Measurements from ENCODE around the gene RND2. TPM values are rescaled to one million over a fixed set of nuclear protein-coding genes. Genes with fewer than 3 reads are reported as not detected.
A peak's percentile ranks its signal among the peaks of the same experiment; 100 is the strongest.

RND2 gene
- total RNA-seq, 2 experiments from 2014 or later: 0.30 TPM; not detected in 1

- Histone ChIP-seq H3K4me2 (ENCODE audit: low read length) (peak within 1 kb of the TSS; percentile 85), H2AFZ (ENCODE audit: low read length) (peak within 1 kb of the TSS; percentile 45; the same call in 1 of the 2 replicates), H3K27ac (ENCODE audit: low read depth, low read length, poor library complexity, severe bottlenecking) (peak within 1 kb of the TSS; percentile 84), H3K9me3 (ENCODE audit: low read length) (no peaks in the 10 kb centered on the region), H3K4me1 (ENCODE audit: insufficient read depth, low read length, poor library complexity, severe bottlenecking) (peaks cover 38% of the 10 kb centered on the region), H4K20me1 (ENCODE audit: insufficient read depth, low read length) (peaks cover 5% of the 10 kb centered on the region; the same call in 1 of the 2 replicates), H3K4me3 (ENCODE audit: low read depth, low read length, poor library complexity, severe bottlenecking) (peak within 1 kb of the TSS; percentile 78), H3K79me2 (ENCODE audit: insufficient read depth, low read depth, low read length) (peaks cover 35% of the 10 kb centered on the region; the same call in 1 of the 2 replicates), H3K9me2 (ENCODE audit: insufficient read depth, low read length) (no peaks in the 10 kb centered on the region), H3K36me3 (ENCODE audit: insufficient read depth, low read length) (peaks cover 7% of the 10 kb centered on the region; the same call in 1 of the 2 replicates)
- TF ChIP-seq EZH2phosphoT487 (IDR thresholded peaks at IDR 0.05; ENCODE audit: borderline replicate concordance, low read depth, low read length) (no peak), CTCF (conservative IDR thresholded peaks at IDR 0.05; ENCODE audit: low read length) (no peak)
- DNase-seq (ENCODE audit: low spot score): peak; percentile 55
- CTCF ChIA-PET (ENCODE audit: unreplicated experiment): no interaction called here
- intact Hi-C loops (cut with micrococcal nuclease; ENCODE audit: unreplicated experiment): loop anchor here (1.0 kb wide), 1 partner anchor 19 kb away; the partner anchor contains the start of gene RPL27
- POLR2A ChIA-PET: interaction anchor here (0.7 kb wide), 1 partner anchor 11 kb away, joined by 5 read pairs; no protein-coding TSS in a partner anchor
- TSS peak; percentile 50 for BruUV-seq (replicated peaks)
Measured at GRCh38 chr17:42979511-42980273, 45.3 kb upstream of the RND2 start, which contains the start of gene PTGES3L. Gene PTGES3L, minus strand, starts transcription at chr17:42980080. Its CDS starts 27 bp downstream, at chr17:42980053.

- Histone ChIP-seq H2AFZ (ENCODE audit: low read length) (peak within 1 kb of the TSS; percentile 45; the same call in 1 of the 2 replicates), H3K36me3 (ENCODE audit: insufficient read depth, low read length) (peaks cover 7% of the 10 kb centered on the region; the same call in 1 of the 2 replicates), H3K79me2 (ENCODE audit: insufficient read depth, low read depth, low read length) (peaks cover 36% of the 10 kb centered on the region; the same call in 1 of the 2 replicates), H3K4me1 (ENCODE audit: insufficient read depth, low read length, poor library complexity, severe bottlenecking) (peaks cover 38% of the 10 kb centered on the region), H3K27ac (ENCODE audit: low read depth, low read length, poor library complexity, severe bottlenecking) (peak within 1 kb of the TSS; percentile 84), H3K4me2 (ENCODE audit: low read length) (peak within 1 kb of the TSS; percentile 85), H3K4me3 (ENCODE audit: low read depth, low read length, poor library complexity, severe bottlenecking) (peak within 1 kb of the TSS; percentile 78), H3K9me2 (ENCODE audit: insufficient read depth, low read length) (no peaks in the 10 kb centered on the region), H3K9me3 (ENCODE audit: low read length) (no peaks in the 10 kb centered on the region), H4K20me1 (ENCODE audit: insufficient read depth, low read length) (peaks cover 5% of the 10 kb centered on the region; the same call in 1 of the 2 replicates)
- BruUV-seq (replicated peaks): no TSS peak
- ChIA-PET CTCF (ENCODE audit: unreplicated experiment) (no interaction called here), POLR2A (interaction anchor here (0.7 kb wide), 1 partner anchor 12 kb away, joined by 5 read pairs; no protein-coding TSS in a partner anchor)
- DNase-seq (ENCODE audit: low spot score): peak; percentile 94
- no peak for TF ChIP-seq EZH2phosphoT487 (IDR thresholded peaks at IDR 0.05; ENCODE audit: borderline replicate concordance, low read depth, low read length)
- TF ChIP-seq CTCF (conservative IDR thresholded peaks at IDR 0.05; ENCODE audit: low read length): no peak
- intact Hi-C loops (cut with micrococcal nuclease; ENCODE audit: unreplicated experiment): loop anchor here (1.0 kb wide), 1 partner anchor 18 kb away; the partner anchor contains the start of gene RPL27
Measured at GRCh38 chr17:42980274-42980765, 44.7 kb upstream of the RND2 start, which contains the start of gene RUNDC1. Gene RUNDC1, plus strand, starts transcription at chr17:42980565. Its CDS starts 12 bp downstream, at chr17:42980577.
